Endothelial cell of umbilical vein (primary cell): ENCODE results near the gene PYM1. TPM values are rescaled to one million over a fixed set of nuclear protein-coding genes. Genes with fewer than 3 reads are reported as not detected.
A peak's percentile ranks its signal among the peaks of the same experiment; 100 is the strongest.

Source experiments
- BruUV-seq: library from RNA; stranded (reverse); fragments of 400-500 nt; replicated peaks from 2 replicates; lab custom pipeline; 2021; lab: Mats Ljungman, UMichigan
- CTCF ChIA-PET: fragments of 300-600, 350-600 bp; sonication (Branson Sonifier 250); formaldehyde crosslinking; loops from one replicate; lab custom pipeline; 2021; ENCODE audit warnings: antibody characterized with exemption, inconsistent platforms; lab: Charles Lee
- POLR2A ChIA-PET: fragments of 300-600, 350-600 bp; sonication (Branson Sonifier 250); formaldehyde crosslinking; loops from one replicate; lab custom pipeline; 2021; ENCODE audit warnings: antibody characterized with exemption, inconsistent platforms; lab: Charles Lee
- DNase-seq: peaks from one replicate; pipeline ENCODE4 v3.0.0-alpha.2; 2011; ENCODE audit warnings: low read depth, low spot score
- FAIRE-seq: peaks from 2 replicates; lab custom pipeline; 2011; peaks lifted over from hg19 to GRCh38; lab: Jason Lieb, UNC
- H2AFZ ChIP-seq: 2 replicates; pipeline ENCODE4 v1.6.0; 2012; ENCODE audit warnings: low read depth, low read length, control low read depth, inconsistent platforms
- H3K27ac ChIP-seq: 2 replicates; pipeline ENCODE4 v1.5.1; 2011; ENCODE audit warnings: low read depth, mild to moderate bottlenecking, control low read depth, low read length, moderate library complexity; ENCODE audit not compliant: insufficient read depth
- H3K27me3 ChIP-seq, 2 experiments: 2 replicates each; pipeline versions ENCODE4 v1.6.0 to v1.6.1; 2011; ENCODE audit warnings: low read length in 2 of 2, mixed read lengths in 1 of 2; ENCODE audit not compliant: control insufficient read depth in 2 of 2, insufficient read depth in 2 of 2
- H3K36me3 ChIP-seq, 2 experiments: 2 replicates in 1 of 2; 3 replicates in 1 of 2; pipeline ENCODE4 v1.5.1; 2011; ENCODE audit warnings: low read length in 2 of 2, mild to moderate bottlenecking in 1 of 2, moderate library complexity in 1 of 2; ENCODE audit not compliant: control insufficient read depth in 2 of 2, insufficient read depth in 2 of 2; ENCODE audit errors: extremely low read depth in 1 of 2
- H3K4me1 ChIP-seq: 3 replicates; pipeline ENCODE4 v1.5.1; 2011; ENCODE audit warnings: mild to moderate bottlenecking, low read length; ENCODE audit not compliant: control insufficient read depth, insufficient read depth; ENCODE audit errors: extremely low read depth
- H3K4me2 ChIP-seq: 2 replicates; pipeline ENCODE4 v1.6.1; 2011; ENCODE audit warnings: low read length, control low read depth, mixed read lengths; ENCODE audit not compliant: insufficient read depth
- H3K4me3 ChIP-seq, 3 experiments: fragments of 200-600 bp in 1 of 3; sonication (generic), shearing (Covaris generic) in 1 of 3; replicated peaks in 1 of 3; 2 replicates each; pipeline ENCODE4 v1.5.1; 2011 to 2016; ENCODE audit warnings: control low read depth in 3 of 3, low read length in 3 of 3, mild to moderate bottlenecking in 2 of 3, inconsistent platforms in 1 of 3, low read depth in 1 of 3, moderate library complexity in 1 of 3; ENCODE audit not compliant: insufficient read depth in 1 of 3
- H3K79me2 ChIP-seq: 2 replicates; pipeline ENCODE4 v1.6.0; 2012; ENCODE audit warnings: low read length, inconsistent platforms; ENCODE audit not compliant: control insufficient read depth, insufficient read depth
- H3K9ac ChIP-seq: replicated peaks from 2 replicates; pipeline ENCODE3; 2011; ENCODE audit warnings: low read length, control low read depth; ENCODE audit not compliant: insufficient read depth; ENCODE audit errors: extremely low read depth
- H3K9me1 ChIP-seq: replicated peaks from 3 replicates; pipeline ENCODE4 v1.6.0; 2011; ENCODE audit warnings: mild to moderate bottlenecking, low read length; ENCODE audit not compliant: control insufficient read depth, insufficient read depth; ENCODE audit errors: extremely low read depth
- H3K9me3 ChIP-seq: replicated peaks from 2 replicates; pipeline ENCODE4 v1.5.1; 2012; ENCODE audit warnings: low read length, inconsistent platforms; ENCODE audit not compliant: control insufficient read depth, insufficient read depth
- H4K20me1 ChIP-seq: replicated peaks from 2 replicates; pipeline ENCODE3; 2011; ENCODE audit warnings: mild to moderate bottlenecking, low read length; ENCODE audit not compliant: control insufficient read depth, insufficient read depth; ENCODE audit errors: extremely low read depth
- FOS ChIP-seq: IDR thresholded peaks from 2 replicates; pipeline ENCODE4 v1.6.1; 2011; ENCODE audit warnings: mild to moderate bottlenecking, low read length, moderate library complexity, borderline replicate concordance; ENCODE audit not compliant: insufficient read depth
- GATA2 ChIP-seq: IDR thresholded peaks from 2 replicates; pipeline ENCODE4 v1.7.0; 2011; ENCODE audit warnings: low read depth, mild to moderate bottlenecking, moderate library complexity, mixed read lengths, low read length; ENCODE audit not compliant: insufficient read length, insufficient read depth
- JUN ChIP-seq: IDR thresholded peaks from 2 replicates; pipeline ENCODE4 v1.6.1; 2011; ENCODE audit warnings: borderline replicate concordance, low read depth; ENCODE audit not compliant: insufficient read length, insufficient read depth
- MAX ChIP-seq: IDR thresholded peaks from 2 replicates; pipeline ENCODE4 v1.6.1; 2011; ENCODE audit not compliant: insufficient read depth, insufficient read length
- POLR2A ChIP-seq: IDR thresholded peaks from 2 replicates; pipeline ENCODE4 v1.6.1; 2012; ENCODE audit warnings: low read depth, mild to moderate bottlenecking, control low read depth, low read length
- POLR2AphosphoS5 ChIP-seq: IDR thresholded peaks from 2 replicates; pipeline ENCODE4 v1.6.1; 2012; ENCODE audit warnings: low read depth, mild to moderate bottlenecking, control low read depth, low read length, moderate library complexity; ENCODE audit not compliant: insufficient read depth
- dilution Hi-C: fragments of 300-500 bp; cut with MboI; formaldehyde crosslinking; loops from one replicate; pipeline ENCODE4 v1.15.0; 2019; ENCODE audit warnings: low sequenced_read_pairs; ENCODE audit not compliant: extremely low pct_ligation_motif_present
- intact Hi-C: fragments of 100-400 bp; cut with micrococcal nuclease; formaldehyde crosslinking; loops from one replicate; pipeline ENCODE4 v1.10.0; 2022
- polyA plus RNA-seq, 4 experiments: library from polyadenylated mRNA; depleted of rRNA in 3 of 4; stranded (reverse) in 3 of 4; unstranded in 1 of 4; fragments of >200 nt; gene quantifications; 2 replicates each; pipeline versions ENCODE4 v1.2.1 to v1.2.3, GENCODE V29; 2011 to 2012; ENCODE audit warnings: missing spikeins in 1 of 4
- total RNA-seq: library from RNA; stranded (reverse); gene quantifications from 2 replicates; pipeline ENCODE4 v1.2.3, GENCODE V29; 2021
- TF ChIP-seq, protein P1 (sequence below), 2 donors: IDR thresholded peaks; 1 replicate in 1 of 2; 2 replicates in 1 of 2; pipeline ENCODE4 v1.5.1; 2011; ENCODE audit warnings: low read length in 2 of 2, mild to moderate bottlenecking in 2 of 2, moderate library complexity in 2 of 2, control low read depth in 1 of 2, inconsistent platforms in 1 of 2, low read depth in 1 of 2; ENCODE audit not compliant: insufficient read depth in 1 of 2; ENCODE audit errors: extremely low read depth in 1 of 2

PYM1 gene
- total and polyA plus RNA-seq, 2 donors (not counting 3 experiments of a cell fraction or from before 2014, with no cell fraction given) = 18.7 to 23.5 TPM

DNA sequence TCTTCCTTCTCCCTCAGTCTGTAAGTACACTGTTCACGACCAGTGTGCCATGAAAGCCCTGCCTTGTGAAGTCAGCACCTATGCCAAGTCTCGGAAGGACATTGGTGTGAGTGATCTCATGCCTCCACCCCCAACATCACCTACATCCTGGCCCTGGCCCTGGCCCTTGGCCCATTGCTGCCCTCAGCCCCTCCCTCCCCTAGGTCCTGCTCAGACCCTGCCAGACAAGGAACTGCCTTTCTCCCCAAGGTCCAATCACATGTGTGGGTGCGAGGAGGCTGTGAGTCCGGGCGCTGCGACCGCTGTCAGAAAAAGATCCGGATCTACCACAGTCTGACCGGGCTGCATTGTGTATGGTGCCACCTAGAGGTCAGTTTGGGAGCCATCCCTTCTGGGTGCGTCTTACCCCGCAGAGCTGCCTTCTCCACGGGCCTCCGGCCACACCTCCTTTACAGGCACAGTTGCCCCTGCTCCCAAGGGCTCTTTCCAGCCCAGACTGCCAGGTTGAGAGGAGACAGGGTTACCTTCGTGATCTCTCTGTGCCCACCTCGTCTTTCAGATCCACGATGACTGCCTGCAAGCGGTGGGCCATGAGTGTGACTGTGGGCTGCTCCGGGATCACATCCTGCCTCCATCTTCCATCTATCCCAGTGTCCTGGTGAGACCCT lies 12.5 kb upstream of the PYM1 start:
- BruUV-seq = no TSS peak
- FAIRE-seq = peak; percentile 88
- Histone ChIP-seq H3K27me3 (no peaks in the 10 kb centered on the region), H3K79me2 (no peaks in the 10 kb centered on the region), H3K9ac (no peak overlapping the region), H3K4me2 (peak overlapping the region; percentile 14), H3K4me1 (no peaks in the 10 kb centered on the region), H4K20me1 (no peaks in the 10 kb centered on the region), H3K27ac (no peak overlapping the region), H2AFZ (peak overlapping the region; percentile 41), H3K9me3 (no peaks in the 10 kb centered on the region), H3K4me3 (no peak overlapping the region), H3K36me3 (peaks cover 4 to 9% of the 10 kb centered on the region in 2 experiments), H3K9me1 (no peaks in the 10 kb centered on the region)
- dilution Hi-C loops (no loop called here), intact Hi-C loops (loop anchor here (1.0 kb wide), 4 partner anchors 8 to 281 kb away; no protein-coding TSS in a partner anchor)
- ChIA-PET CTCF (interaction anchor here (0.6 to 3.3 kb wide), 36 partner anchors 9 to 219 kb away, joined by 3 to 66 read pairs (median 4); partner anchors contain the start of genes DGKA, DNAJC14, ORMDL2 and PYM1), POLR2A (interaction anchor here (1.0 kb wide), 1 partner anchor 34 kb away, joined by 3 read pairs; the partner anchor contains the start of gene RAB5B)
- DNase-seq = peak; percentile 85
- peak; percentile 31 for TF ChIP-seq POLR2AphosphoS5
- TF ChIP-seq MAX = no peak
- TF ChIP-seq GATA2 = no peak
- no peak for TF ChIP-seq JUN
- TF ChIP-seq, protein P1, sequence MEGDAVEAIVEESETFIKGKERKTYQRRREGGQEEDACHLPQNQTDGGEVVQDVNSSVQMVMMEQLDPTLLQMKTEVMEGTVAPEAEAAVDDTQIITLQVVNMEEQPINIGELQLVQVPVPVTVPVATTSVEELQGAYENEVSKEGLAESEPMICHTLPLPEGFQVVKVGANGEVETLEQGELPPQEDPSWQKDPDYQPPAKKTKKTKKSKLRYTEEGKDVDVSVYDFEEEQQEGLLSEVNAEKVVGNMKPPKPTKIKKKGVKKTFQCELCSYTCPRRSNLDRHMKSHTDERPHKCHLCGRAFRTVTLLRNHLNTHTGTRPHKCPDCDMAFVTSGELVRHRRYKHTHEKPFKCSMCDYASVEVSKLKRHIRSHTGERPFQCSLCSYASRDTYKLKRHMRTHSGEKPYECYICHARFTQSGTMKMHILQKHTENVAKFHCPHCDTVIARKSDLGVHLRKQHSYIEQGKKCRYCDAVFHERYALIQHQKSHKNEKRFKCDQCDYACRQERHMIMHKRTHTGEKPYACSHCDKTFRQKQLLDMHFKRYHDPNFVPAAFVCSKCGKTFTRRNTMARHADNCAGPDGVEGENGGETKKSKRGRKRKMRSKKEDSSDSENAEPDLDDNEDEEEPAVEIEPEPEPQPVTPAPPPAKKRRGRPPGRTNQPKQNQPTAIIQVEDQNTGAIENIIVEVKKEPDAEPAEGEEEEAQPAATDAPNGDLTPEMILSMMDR (IDR thresholded peaks at IDR 0.05; ENCODE audit: extremely low read depth in 1 of 2, insufficient read depth in 1 of 2, low read depth in 1 of 2, low read length in 2 of 2) = peak; percentile 89 to 98
- TF ChIP-seq POLR2A = no peak
- TF ChIP-seq FOS = no peak
